ENCODE data around the gene FMNL1.

- no peak for TF ChIP-seq MEF2B (IDR thresholded peaks at IDR 0.05; ENCODE audit: partially characterized antibody, poor library complexity, severe bottlenecking)
- TF ChIP-seq SMC3 (IDR thresholded peaks at IDR 0.05; ENCODE audit: borderline replicate concordance, low read length) = no peak
- TF ChIP-seq, protein P1, sequence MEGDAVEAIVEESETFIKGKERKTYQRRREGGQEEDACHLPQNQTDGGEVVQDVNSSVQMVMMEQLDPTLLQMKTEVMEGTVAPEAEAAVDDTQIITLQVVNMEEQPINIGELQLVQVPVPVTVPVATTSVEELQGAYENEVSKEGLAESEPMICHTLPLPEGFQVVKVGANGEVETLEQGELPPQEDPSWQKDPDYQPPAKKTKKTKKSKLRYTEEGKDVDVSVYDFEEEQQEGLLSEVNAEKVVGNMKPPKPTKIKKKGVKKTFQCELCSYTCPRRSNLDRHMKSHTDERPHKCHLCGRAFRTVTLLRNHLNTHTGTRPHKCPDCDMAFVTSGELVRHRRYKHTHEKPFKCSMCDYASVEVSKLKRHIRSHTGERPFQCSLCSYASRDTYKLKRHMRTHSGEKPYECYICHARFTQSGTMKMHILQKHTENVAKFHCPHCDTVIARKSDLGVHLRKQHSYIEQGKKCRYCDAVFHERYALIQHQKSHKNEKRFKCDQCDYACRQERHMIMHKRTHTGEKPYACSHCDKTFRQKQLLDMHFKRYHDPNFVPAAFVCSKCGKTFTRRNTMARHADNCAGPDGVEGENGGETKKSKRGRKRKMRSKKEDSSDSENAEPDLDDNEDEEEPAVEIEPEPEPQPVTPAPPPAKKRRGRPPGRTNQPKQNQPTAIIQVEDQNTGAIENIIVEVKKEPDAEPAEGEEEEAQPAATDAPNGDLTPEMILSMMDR (IDR thresholded peaks at IDR 0.05 in 2 of 3, conservative IDR thresholded peaks at IDR 0.05 in 1 of 3; ENCODE audit: control insufficient read depth in 2 of 3, extremely low read depth in 1 of 3, insufficient read depth in 1 of 3, low read depth in 3 of 3, low read length in 3 of 3) = no peak
Measured at GRCh38 chr17:45222014-45222288, 266 bp downstream of the FMNL1 start.
